GM21390 (cell line): ENCODE results near the gene HOOK2.
"Not testable (repeated sequence)": the region's sequence is repeated elsewhere in the genome, so short reads cannot be mapped to it uniquely, and the experiment has no call there.

Experiments used
- ATAC-seq: cut with Tn5 transposase; IDR thresholded peaks from one replicate; pipeline ENCODE4 v1.9.1; 2021; ENCODE audit not compliant: unreplicated experiment

Gene HOOK2

GRCh38 chr19:12722566-12723380, 52.6 kb downstream of the HOOK2 start:
- ATAC-seq: peak; percentile 70

DNA sequence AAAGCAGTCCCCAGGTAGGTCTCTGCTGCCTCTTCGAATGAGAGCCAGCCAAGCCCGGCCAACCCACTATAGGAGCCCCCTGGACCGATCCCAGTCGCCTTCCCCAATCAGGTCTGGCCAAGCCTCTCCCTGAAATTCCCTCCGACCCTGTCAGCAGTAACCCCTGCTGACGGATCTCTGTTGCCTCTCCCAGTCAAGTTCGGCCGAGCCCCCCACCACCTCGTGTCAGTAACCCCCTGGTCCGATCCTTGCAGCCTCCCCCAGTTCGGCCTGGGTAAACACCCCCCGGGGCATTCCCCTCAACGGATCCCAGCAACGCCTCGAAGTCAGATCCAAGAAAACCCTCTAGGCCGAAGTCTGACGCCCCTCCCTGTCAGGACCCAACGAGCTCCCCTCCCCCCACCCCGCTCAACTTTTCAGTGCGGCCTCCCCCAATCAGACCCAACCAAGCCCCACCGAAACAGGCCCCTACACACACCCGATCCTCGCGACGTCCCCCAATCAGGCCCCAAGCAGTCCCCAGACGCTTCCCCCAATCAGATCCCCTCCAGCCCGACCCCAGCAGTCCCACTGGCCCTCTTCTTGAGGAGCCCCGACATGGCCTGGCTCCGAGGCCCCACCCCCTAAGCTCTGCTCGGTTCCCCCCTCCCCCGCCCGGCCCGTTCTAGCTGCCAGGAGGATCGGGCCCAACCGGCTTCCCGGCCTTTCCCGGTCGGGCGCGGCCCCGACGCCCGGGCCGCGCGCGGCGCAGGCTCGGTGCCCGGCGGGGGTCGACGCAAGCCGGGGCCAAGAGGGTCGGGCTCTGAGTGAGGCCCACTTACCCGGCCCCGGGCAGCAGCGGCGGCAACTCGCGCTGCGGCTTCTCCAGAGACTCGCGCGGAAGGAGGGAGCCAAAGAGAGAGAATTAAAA, 53.4 kb downstream of the HOOK2 start:
- no peak for ATAC-seq

- no peak for ATAC-seq
Measured at GRCh38 chr19:12720851-12721655, 54.3 kb downstream of the HOOK2 start.

- no peak for ATAC-seq
Measured at GRCh38 chr19:12720296-12720695, 55.1 kb downstream of the HOOK2 start.

- ATAC-seq: no peak
Measured at GRCh38 chr19:12715929-12716328, 59.4 kb downstream of the HOOK2 start.

GRCh38 chr19:12715102-12715501, 60.2 kb downstream of the HOOK2 start:
- no peak for ATAC-seq

GRCh38 chr19:12713304-12713703, 62.0 kb downstream of the HOOK2 start:
- ATAC-seq: not testable (repeated sequence)
